Fibroblast of skin of back (primary cell): ENCODE results near the gene GSTCD.

ENCODE experiments used
- DNase-seq: peaks from one replicate; pipeline ENCODE4 v3.0.0-alpha.2; 2013

GSTCD gene

DNA sequence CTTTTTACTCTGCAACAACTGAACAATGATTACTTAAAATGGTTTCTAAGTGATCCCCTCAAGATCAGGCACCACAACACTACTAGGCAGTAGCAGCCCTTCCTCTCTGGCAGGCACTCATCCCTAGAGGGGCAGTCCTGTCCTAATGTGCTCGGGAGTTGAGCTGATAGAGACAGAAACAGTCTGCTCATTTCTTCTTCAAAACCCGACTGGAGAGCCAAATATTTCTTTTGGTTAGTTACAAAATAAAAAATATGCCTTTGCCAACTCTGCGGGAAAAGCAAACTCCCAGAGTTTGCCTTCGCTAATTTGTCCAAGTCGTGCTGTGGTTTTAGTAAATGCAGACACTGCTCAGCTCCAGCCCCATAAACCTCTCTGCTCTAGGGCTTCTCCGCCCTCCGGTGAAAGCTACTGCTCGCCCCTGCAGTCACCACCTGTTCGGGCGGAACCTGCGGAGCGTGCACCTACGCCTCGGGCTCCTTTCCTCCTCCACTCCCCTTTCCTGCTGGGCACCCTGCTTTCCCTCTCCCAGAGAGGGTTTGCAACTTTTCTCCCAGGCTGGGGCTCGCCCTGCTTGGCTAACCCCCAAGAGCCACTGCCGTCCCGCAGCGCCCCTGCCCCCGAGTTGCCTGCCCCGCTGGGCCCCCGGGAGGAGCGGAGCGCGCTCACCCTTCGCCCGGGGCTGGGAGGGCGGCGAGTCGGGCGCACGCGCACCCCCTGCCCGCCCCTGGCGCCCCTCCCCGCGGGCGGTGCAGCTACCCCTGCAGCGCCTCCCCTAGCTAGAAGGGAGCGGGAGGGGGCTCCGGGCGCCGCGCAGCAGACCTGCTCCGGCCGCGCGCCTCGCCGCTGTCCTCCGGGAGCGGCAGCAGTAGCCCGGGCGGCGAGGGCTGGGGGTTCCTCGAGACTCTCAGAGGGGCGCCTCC lies 186.3 kb downstream of the GSTCD start, which contains the start of gene NPNT:
Gene NPNT, plus strand, starts transcription at position 812 of the 923 bp plus-strand sequence. CDS start 182 bp downstream, outside the sequence.
- no peak for DNase-seq

DNA sequence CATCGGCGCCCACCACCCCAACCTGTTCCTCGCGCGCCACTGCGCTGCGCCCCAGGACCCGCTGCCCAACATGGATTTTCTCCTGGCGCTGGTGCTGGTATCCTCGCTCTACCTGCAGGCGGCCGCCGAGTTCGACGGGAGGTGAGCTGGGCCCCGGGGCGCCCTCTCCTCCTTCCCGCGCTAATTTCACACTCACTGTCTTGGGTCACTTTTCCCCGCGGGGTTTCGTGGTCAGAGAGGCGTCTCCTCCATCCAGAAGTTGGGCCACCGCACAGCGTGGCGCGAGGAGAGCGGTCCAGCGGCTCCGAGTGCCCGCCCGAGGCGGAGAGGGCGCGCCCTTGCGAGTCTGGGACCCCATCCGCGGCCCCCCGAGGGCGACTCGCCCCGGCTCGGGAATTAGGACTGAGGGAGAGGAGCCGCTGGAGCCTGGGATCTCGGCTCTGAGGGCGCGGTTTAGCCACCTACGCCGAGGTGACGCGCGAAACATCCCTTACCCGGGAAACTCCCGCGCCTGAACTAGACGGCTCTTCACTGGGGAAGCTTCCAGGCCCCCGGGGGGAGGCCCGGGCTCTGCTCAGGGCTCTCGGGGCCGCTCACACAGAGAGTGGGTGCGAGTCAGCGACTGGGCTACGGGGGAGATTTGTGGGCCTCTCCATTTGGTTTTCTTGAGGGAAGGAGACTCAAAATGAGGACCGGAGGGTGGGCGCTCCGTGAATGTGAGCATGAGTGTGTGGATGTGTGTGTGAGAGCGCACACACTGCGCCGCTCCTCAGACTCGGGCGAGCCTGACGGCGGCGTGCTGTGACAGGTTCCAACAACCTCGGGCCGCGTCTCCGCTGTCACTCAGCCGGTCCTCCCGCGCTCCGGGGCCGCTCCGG lies 187.2 kb downstream of the GSTCD start:
- DNase-seq: no peak

DNA sequence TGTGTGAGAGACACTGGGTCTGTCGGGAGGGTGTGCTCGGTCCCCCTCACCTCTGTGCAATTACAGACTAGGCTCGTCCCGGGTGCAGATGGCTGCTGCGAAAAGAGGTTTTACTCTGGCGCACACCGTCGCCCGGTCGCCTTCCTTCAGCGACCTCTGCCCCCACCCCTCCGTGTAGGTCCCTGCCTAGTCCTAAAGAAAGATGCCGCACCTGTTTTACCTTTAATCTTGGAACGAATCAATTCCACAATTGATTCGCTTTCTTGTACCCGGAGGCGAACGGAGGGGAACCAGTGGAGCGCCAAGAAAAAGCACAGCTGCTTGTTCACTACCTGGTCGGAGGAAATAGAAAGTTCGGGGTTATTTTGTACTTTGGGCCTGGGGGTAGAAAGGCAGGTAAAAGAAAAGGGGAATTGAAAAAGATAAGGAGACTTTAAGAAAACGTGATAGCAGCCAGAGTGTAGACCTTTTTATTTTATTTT lies 187.9 kb downstream of the GSTCD start:
- no peak for DNase-seq
